ENCODE measurements around the gene CD79A. TPM values are rescaled to one million over a fixed set of nuclear protein-coding genes. Genes with fewer than 3 reads are reported as not detected.

CD79A gene
- total RNA-seq: not detected in 2 replicates

GRCh38 chr19:41876847-41877832 lies at the start of gene CD79A:
Gene CD79A, plus strand, starts transcription at chr19:41877279. Its CDS starts 26 bp downstream, at chr19:41877305.

DNA sequence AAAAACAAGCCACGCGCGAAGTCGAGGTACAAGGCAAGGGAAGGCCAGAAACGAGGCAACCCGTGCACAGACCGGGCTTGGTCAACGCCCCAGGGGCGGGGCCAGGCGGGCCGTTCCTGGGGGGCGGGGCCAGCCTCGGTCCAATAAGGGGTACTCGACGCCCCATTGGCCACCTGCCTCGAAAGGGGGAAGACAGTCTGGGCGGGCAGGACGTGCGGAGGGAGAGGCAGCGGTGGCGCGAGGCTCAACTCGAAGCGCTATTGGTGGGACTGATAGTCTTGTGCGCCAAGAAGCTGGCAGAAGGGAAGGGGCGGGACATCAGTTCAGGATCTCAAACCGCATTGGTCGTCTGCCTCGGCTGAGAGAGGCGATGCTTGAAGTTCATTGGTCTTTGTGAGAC lies 32.5 kb upstream of the CD79A start, which contains the start of gene LYPD4:
Gene LYPD4 (minus strand): TSS at position 83 of the 400 bp plus-strand sequence. CDS start 5,398 bp downstream, outside the sequence.

GRCh38 chr19:41845001-41845050 lies 32.3 kb upstream of the CD79A start, which contains the start of gene DMRTC2:
Gene DMRTC2, plus strand, starts transcription at chr19:41845042. Its CDS starts 2,387 bp downstream, at chr19:41847429.

GRCh38 chr19:41859618-41860418 lies 17.3 kb upstream of the CD79A start, which contains the start of gene RPS19:
Gene RPS19, plus strand, starts transcription at chr19:41860255. Its CDS starts 520 bp downstream, at chr19:41860775.

DNA sequence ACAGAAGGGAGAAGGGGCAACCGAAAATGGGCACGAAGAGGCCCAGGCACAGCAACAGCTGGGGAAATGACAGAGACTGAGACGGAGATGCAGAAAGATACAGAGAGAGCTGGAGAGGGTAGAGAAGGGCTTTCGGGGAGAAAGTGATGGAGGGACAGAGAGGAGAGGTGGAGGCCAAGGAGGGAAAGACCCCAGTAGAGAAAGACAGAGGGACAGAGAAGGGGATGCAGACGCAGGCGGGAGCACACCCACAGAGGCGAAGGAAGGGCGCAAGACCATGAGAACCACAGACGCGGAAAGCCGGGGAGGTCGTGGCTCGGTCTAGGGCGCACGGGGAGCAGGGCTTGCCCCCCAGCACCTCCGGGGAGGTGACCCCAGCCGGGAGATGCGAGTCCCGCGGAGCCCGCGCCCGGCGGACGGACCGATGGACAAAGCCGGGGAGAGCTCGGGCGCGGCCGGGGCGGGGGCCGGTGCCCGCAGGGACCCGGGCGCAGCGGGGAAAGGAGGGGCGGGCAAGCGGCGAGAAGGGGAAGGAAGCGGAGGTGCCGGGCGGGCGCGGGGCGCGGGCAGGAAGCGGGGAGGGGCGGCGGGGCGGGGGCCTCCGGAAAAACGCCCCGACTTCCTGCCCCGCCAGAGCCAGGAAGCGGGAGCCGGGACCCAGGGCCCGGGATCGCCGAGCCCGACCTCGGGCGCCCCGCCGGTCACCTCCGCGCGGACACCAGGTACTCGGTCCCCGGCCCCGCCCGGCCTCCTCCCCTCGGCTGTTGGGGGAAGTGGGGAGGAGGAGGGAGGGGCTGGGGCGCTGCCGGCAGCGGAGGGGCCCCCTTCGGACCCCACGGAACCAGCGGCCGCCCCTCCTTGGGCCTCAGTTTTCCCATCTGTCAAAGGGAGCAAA lies 5.7 kb downstream of the CD79A start, which contains the start of gene ARHGEF1:
Gene ARHGEF1 (plus strand): TSS at position 617 of the 895 bp plus-strand sequence. CDS start 4,899 bp downstream, outside the sequence.

DNA sequence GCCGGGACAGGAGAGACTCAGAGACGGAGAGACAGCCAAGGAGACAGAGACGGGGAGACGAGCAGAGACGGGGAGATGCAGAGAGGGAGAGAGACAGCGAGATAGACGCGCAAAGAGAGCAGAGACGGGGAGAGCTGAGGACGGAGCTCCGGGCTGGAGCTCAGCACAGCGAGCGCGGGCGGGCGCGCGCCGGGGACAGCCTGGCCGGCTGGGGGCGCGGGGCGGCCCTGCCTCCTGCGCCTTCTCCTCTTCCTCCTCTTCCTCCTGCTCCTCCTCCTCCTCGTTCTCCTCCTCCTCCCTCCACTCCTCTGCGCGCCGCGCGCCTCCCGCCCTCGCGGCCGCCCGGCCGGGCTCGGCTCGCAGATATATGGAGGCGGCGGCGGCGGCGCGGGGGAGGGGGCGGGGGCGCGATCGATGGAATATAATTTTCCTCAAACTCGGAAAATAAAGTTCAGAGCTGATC lies 51.2 kb downstream of the CD79A start, which contains the start of gene ERFL:
Gene ERFL (minus strand): TSS at position 229 of the 463 bp plus-strand sequence. CDS start 15,530 bp downstream, outside the sequence.

Other genes starting within 250 kb of the CD79A start
- gene CEACAM7, start 189.0 kb upstream of the CD79A start, total RNA-seq: 0.71 TPM in 1 of 2 replicates, not detected in the other
- 9.5 and 24.6 TPM in 2 replicates for gene CEACAM5, start 168.7 kb upstream of the CD79A start, total RNA-seq
- gene CEACAM6, start 121.7 kb upstream of the CD79A start, total RNA-seq: 25.0 and 35.1 TPM in 2 replicates
- gene CEACAM3, start 80.7 kb upstream of the CD79A start, total RNA-seq: not detected in 2 replicates
- gene LYPD4, start 32.6 kb upstream of the CD79A start, total RNA-seq: not detected in 2 replicates
- gene DMRTC2, start 32.2 kb upstream of the CD79A start, total RNA-seq: not detected in 2 replicates
- 2,184 and 2,295 TPM in 2 replicates for gene RPS19, start 17.0 kb upstream of the CD79A start, total RNA-seq
- gene ARHGEF1, start 5.9 kb downstream of the CD79A start, total RNA-seq: 50.2 and 63.1 TPM in 2 replicates
- 0.07 TPM in 1 of 2 replicates, not detected in the other for gene ERFL, start 51.2 kb downstream of the CD79A start, total RNA-seq
- 166 and 177 TPM in 2 replicates for gene RABAC1, start 82.0 kb downstream of the CD79A start, total RNA-seq
- gene ATP1A3, start 117.0 kb downstream of the CD79A start, total RNA-seq: 0.33 TPM in 1 of 2 replicates, not detected in the other
- gene GRIK5, start 192.9 kb downstream of the CD79A start, total RNA-seq: 0.21 TPM in 1 of 2 replicates, not detected in the other
- 16.1 and 25.2 TPM in 2 replicates for gene ZNF574, start 198.9 kb downstream of the CD79A start, total RNA-seq

Data from airway epithelial cell (primary cell).